DMS79 treated with DMSO at 0.1 percent for 48 hours (cell line): ENCODE measurements around the gene PTPRH.
"Not testable (repeated sequence)": the region's sequence is repeated elsewhere in the genome, so short reads cannot be mapped to it uniquely, and the experiment has no call there.

Experiments used
- DNase-seq: peaks from one replicate; lab custom pipeline; 2025; lab: John Stamatoyannopoulos, UW

PTPRH gene

DNA sequence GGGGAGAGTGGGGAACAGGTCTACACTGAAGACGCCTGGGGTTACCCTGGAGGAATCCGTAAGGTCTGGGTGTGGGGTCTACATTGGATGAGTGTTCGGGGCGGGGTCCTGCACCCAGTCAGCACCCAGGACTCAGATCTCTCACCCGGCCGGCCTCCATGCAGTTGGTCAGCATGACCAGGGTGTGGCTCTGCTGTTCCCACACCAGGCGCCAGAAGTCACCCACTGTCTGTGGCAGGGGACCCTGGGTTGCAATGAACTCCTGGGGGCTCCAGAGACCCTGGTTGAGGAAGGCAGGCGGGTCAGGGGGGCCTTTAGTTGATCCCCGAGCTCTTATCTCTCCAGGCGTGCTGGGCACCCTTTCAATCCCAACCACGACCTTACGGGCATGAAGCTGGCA, 23.2 kb downstream of the PTPRH start:
- DNase-seq, result no peak

DNA sequence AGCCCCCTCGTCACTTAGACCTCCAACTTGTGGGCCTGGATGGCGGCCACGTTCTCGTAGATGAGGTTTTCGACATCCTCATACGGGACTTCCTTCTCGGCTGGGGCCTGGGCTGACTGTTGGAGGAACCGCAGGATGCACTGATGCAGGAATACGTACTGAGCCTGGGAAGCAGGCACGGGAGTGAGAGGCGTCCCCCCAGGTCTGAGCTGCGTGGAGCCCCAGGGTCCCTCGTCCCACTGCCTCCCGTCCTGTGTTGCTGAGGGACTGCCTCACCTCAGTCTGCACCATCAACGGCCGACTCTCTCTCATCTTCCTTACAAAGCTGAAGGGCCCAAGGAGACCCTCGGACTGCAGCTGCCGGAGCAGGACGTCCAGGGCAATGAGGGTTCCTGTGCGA, 27.6 kb downstream of the PTPRH start:
- DNase-seq, result no peak

DNA sequence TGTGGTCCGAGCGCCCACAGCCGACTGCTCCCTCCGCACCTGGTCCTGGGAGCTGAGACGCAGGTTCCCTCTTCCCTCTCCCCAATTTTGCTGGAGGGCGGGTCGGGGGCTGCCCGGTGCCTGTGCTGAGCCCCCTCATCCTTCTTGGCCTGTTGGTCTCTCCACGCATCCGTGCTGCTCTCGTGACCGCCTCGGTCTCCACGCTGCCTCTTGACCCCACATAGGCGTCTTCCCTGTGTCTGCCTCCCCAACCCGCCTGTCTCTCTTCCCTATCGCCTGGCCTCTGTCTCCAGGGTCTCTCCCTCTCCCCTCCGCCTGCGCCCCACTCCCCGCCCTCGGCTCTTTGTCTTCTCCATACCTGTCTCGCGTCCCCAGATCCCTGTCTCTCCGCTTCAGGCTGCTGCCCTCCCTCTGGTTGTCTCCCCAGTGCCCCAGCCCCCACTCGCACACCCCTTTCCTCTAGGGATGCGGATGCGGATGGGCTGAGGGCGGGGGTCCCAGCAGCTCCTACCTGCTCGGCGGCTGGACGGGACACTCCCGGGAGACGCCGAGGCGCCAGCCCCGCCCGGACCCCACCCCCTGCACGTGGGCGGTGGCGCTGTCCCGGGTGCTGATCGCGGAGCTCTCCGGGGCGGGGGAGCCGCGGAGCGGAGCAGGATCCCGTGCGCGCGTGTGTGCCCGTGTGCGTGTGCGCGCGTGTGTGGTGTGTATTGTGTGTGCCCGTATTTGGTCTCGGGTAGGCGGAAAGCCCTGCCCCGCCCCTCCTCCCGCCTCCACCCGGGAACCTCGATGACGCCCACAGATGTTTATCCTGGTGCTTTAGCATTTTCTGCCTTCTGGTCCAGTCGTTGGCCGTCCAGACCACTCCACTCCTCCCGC, 29.5 kb downstream of the PTPRH start, which contains the start of gene SYT5:
TSS of gene SYT5 (minus strand) at position 684 of the 879 bp plus-strand sequence. CDS start 1,248 bp downstream, outside the sequence.
- DNase-seq, result peak; percentile 20

DNA sequence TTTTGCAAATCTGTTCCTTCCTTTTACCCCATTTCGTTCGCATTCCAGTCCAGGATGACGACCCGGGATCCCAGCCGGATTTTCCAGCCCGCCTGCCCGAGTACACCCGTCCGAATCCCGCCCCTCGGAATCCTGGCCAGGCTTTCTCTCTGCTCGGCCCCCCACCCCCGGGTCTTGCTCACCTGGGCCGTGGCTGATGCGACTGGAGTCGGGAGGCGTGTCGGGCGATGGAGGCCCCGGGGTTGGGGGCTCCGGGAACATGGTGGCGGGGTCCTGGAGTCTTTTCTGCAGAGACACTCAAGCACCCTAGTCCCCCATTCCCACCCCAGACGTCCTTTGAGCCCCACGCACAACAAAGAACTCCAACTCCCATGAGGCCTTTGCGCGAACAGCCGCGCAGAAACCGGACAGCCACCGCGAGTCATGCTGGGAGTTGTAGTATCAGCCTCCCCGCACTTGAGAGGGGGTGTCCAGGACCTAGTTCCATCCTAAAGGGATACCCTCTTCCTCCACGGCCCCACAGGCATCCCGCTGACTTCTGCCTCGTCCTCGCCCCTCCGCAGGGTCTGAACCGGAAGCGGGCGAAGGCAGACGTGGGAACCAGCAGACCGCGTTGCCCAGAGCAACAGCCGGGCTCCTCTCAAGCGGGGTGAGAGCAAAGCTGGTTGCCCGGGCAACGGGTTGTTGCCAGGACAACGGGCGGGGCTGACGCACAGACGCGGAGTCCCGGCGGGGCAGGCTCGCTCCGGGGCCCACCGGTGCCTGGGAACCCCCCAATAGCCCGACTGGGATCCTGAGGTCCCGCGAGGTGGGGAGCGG, 30.3 kb downstream of the PTPRH start:
- DNase-seq, result peak; percentile 90

DNA sequence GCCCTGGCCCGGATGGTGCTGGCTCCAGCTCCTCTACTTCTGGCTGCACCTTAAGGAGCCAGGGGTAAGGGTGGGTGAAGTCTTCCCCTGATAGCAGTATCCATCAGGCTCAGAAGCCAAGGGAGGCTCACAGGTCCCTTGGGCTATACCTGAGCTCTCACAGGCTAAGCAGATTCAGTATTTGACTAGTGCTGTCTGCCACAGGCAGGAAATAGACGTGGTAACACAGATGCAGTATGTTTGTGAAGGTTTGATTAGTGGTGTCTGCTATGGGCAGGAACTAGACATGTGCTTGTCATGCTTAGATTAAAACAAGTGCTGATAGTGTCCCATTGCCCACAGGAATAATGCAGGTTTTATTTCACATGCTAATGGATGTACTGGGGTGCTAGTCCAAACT, 33.2 kb downstream of the PTPRH start:
- DNase-seq, result no peak

DNA sequence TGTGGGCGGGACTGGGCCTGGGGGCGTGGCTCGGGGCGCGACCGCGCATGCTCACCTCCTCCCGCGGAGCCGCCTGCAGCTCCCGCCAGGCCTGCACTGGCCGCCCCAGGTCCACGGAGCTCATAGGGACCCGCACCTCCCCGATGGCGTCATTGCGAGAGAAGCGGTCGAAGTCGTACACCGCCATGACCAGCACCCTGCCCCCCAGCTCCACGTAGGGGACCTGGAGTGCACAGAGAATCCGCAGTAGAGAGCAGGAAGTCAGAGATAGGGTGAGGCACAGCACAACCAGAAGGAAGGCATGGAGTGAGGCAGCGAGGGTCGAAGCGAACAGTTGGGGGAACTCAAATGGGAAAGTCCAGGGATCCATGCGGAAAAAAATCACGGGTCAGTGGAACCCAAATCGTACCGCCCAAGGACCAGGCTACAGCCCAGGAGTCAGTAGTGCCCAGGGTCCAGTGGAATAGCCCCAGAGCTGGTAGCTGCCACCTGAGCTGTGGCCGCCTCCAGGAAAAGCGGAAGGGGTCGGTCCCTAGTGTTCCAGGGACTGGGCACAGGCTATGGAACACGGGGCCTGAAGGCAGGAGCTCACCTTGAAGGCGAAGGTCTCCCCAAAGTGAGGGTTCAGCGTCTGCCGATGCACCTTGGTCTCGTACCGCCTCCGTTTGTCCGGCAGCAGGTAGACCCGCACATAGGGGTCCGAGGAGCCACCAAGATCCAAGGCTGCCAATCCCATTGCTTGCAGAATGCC, 34.0 kb downstream of the PTPRH start:
- no peak for DNase-seq

DNA sequence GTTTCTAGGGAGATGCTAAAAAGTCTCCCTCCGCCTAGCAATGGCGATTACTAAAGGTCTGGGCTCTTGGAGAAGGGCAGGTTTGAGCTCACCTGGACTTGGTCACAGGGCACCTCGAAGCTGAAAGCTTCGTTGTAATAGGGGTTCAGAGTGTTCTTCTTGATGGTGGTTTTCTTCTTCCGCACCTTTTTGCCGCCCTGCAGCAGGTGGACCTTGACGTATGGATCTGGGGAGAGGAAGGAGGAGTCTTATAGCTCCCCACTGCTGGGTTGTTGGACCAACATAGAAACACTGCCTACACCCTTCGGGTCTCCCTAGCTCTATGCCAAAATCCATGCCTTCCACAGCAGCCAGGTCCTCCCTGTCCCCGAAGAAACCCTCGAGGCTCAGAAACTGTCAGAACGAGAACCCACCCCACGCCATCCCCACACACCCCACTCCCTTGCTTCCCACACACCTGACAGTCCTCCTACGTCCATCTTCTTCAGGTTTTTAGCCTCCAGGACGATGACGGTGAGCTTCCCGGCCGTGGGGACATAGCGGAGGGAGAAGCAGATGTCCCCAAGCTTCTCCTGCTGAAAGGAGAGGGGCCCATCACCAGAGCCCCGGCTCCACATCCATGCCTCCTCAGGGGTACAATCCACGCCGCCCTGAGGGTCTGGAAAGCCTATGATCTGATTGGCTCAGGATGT, 34.7 kb downstream of the PTPRH start:
- no peak for DNase-seq

DNA sequence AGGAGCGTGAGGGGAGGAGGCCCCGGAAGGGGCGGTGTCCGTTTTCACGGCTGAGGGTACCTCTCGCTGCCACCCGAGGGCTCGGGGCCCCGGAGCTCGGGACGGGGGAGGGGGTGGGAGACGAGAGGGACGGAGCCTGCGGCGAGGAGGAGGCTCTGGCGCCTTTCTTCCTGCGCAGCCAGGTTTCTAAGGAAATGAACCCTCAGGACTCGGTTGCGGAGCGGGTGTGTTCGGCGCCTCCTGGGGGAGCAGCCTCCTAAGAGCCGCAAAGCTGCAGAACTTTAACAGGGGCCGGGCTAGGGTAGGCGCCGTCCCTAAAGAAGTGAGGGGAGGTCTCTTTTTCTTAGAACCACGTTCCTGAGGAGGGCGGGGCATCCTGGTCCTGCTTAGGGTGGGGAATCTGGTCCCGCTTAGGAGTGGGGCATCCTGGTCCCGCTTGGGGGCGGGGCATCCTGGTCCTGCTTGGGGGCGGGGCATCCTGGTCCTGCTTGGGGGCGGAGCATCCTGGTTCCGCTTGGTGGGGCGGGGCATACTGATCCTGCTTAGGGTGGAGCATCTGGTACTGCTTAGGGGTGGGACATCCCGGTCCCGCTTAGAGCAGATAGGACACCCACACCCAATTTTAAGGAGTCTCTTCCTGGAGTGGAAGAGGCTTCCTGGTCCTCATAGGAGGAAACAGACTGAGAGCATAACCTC, 35.4 kb downstream of the PTPRH start:
- no peak for DNase-seq

DNA sequence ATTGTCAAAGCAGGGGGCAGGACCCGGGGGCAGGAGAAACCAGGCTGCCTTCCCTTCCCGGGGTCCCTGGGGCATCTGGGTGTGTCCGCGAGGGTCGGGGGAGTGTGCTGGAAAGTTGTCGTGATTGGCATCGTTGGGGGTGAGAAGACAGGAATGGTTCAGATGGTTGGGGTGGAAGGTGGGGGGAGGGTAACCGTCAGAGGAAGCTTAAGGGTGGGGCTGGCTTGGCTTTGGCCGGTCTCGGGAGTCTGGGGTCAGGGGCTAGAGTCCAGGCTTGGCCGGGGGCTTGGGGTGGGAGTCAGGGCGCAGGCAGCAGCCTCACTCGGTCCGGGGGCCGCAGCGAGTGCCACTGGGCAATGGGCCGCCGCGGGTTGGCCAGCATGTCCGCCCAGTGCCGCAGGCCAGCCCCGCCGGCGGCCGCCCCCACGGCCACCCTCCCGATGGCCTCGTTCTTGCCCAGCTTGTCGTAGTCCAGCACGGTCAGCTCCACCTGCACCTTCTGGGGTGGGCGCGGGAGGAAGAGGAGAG, 36.1 kb downstream of the PTPRH start:
- no peak for DNase-seq

DNA sequence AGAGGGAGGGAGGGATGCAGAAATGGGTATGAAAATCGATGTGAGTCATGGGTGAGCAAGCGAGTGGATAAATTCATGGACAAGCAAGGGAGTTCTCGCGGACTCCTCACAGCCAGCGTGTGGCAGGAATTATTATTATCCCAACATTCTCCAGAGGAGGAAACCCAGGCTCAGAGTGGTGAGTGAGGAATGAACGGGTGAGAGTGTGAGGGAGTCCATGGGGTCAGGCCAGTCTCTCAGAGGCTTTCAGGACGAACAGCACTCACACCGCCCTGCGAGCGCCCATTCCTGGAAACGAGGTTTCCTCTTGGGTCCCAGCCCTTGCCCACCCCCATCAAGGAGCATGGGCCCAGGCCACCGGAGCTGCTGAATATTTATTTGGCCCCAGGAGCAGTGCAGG, 36.6 kb downstream of the PTPRH start:
- DNase-seq, result no peak

DNA sequence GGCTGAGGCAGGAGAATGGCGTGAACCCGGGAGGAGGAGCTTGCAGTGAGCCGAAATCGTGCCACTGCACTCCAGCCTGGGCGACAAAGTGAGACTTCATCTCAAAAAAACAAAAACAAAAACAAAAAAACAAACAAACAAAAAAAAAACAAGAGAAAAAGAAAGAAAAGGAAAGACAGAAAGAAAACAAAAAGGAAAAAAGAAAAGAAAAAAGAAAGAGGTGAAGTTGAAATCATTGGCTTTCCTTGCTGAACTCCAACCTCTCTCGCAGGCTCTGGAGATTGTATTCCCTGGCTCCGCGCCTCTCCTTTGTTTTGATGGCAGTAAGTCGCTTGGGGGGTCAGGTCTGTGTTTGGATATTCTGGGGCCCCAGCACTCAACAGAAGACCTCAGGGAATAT, 37.0 kb downstream of the PTPRH start:
- DNase-seq, result not testable (repeated sequence)

DNA sequence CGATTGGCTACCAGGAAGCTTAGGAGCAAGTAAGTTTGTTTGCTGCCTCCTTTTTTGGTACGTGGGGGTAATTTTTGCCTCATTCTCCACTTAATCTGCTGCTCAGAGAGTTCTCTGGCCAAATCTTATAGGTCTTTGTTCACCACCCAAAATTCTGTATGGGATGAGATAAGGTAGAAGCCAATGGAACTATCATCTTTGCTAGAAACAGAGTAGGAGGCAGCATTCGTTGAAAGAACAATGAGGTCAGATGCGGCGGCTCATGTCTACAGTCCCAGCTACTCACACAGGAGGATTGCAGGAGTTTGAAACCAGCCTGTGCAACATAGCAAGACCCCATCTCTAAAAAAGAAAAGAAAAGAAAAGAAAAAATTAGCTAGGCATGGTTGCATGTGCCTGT, 37.9 kb downstream of the PTPRH start:
- no peak for DNase-seq

DNA sequence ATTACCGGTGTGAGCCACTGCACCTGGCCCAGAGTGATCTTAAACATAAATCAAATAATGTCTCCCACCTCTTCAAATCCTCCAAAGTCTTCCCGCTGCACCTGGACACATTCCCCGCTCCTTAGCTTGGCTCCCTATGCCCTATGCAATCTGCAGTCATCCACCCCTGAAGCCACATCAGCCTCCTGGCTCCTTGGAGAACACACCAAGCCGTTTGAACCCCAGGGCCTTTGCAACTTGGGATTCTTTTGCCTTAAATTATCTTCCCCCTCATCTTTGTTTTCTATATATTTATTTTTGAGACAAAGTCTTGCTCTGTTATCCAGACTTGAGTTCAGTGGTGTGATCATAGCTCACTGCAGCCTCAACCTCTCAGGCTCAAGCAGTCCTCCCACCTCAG, 40.2 kb downstream of the PTPRH start:
- no peak for DNase-seq

DNA sequence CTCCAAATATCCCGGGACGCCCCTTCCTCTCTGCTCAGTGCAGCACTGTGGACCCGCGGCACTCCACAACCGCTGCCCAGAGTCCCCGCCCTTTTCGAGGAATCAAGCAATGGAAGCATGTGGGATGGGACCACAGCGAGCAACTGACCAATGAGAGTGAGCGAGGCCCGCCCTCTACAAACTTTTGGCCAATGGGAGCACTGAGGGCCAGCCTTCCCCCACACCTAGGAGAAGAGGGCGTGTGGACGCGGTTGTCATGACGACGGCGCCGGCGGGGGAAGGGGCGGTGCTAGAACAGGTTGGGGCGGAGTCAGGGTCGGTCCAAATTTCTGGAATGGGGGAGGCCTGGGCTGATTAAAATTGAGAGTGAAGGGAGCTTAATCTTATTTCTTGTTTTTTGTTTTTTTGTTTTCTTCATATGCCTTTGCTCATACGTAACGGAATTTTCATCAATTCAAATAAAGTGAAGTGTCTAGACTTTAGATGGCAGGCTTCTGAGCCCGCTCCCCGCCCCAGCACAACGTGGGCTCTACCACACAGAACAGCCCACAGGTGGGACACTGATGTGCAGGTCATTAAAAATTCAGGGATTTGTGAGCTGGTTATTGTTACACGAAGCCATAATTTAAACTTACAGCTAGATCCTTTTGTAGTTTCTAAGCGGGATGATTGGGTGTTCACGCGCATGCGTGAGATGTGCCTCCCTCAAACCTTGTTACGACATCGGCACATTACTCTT, 42.6 kb downstream of the PTPRH start, which contains the start of gene DNAAF3:
TSS of gene DNAAF3 (minus strand) at position 84 of the 739 bp plus-strand sequence. CDS start 200 bp downstream, outside the sequence.
- DNase-seq, result peak; percentile 97

DNA sequence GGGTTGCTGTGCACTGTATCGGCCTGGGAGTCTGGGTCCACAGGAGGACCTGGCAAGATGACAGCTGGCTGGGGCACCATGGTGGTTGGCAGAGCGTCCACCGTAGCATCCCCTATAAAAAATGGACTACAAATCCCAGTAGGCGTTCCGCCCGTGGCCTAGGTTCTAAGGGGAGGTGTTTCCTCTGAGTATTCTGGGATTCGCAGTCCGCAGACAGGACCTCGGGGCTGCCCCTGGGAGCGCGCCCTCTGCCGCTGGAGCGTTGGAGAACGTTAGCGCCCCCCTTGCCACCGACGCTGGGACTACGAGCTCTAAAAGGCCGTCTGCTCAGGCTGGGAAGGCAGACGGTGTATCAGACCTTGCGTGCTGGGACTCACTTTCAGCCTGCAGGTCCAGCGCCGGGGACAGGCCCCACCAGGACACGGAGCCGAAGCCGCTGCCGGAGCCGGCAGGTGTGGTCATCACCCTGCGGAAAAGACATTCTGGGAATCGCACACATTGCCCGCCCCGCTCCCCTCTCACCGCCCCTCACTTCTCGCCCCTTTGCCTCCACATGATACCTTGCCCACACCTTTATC, 43.3 kb downstream of the PTPRH start:
- DNase-seq, result peak; percentile 59

DNA sequence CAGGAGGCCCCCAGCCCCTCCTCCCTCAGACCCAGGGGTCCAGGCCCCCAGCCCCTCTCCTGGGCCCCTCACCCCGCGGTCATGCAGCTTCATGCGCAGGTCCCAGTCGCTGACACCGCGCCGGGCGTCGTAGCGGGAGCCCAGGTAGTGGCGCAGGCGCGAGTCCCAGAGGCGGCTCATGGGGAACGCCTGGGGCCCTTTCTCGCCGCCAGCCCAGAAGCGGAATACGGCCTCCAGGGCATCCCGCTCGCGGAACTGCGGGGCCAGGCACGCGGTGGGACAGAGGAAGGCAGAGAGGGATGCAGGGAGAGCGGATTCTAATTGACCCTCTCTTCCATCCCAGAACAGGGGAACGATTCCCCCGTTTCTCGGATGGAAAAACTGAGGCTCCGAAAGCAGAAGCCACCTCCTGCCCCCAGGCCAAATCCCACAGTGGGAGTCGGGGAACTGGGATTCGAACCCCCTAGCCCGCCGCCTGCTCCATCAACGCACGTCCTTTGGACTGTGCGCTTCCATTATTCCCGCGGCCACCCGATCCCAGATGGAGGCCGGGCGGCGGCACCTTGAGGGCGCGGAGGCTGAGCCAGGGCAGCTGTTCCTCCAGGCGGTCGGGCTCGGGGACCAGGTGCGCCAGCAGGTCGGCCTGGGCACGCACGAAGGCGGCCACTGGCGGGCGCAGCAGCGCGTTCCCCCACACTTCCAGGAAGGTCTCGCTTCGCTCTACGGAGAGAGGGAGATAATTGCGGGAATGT, 47.6 kb downstream of the PTPRH start:
- DNase-seq, result no peak

DNA sequence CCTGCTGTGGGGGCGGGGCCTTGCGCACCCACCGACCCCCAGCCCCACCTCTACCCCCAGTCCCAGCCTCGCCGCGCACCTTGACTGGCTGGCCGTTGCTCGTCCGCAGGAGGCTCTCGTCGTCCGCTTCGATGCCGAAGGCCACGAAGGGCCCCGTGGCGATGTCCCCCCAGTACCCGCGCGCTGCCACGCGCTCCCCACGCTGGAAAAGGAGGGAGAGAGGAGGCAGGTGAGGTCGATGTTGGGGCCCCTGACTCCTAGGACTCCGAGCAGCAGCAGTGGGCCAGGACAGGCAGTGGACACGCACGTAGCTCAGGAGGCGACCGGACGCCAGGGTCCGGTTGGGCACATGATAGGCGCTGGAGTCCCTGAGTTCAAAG, 48.3 kb downstream of the PTPRH start:
- no peak for DNase-seq

DNA sequence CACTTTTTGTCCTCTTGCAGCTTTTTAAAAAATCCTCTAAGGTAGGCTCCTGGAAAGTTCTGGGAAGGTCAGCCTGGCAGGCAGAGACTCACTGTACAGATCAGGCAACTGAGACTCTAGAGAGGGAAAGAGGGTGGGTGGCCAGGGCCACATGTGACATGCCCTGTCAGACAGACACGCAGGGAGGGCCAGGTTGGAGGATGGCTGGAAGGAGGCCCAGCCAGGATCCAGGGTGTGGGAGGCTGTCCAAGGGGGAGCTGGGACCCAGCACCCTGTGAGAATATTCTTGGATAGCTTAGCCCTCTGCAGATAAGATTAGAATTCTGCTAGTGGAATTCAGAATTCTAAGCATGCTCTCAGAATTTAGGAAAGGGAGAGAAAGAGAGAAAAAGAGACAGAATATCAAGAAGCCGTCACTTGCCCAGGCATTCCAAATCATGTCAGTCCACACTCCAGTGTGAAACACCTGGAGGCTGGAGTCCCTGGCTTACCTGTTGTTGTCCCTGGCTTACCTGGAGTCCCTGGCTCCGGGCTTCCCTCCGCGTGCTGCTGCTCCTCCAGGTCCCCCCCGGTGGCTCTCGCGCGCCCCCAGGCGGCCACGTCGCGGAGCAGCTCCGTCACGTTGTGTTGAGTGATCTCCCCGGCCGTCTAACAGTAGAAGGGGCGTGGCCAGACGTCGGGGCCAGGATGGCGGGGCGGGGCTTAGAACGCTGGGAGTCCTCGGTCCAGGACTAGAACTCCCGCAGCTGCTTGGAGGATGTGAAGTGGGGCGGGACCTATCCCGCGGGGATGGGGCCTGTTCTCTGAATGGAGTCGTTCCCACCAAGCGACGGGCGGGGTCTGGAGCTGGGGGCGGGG, 48.9 kb downstream of the PTPRH start:
- peak; percentile 91 for DNase-seq
